Caco-2 (cell line): ENCODE measurements around the gene SELPLG. TPM values are rescaled to one million over a fixed set of nuclear protein-coding genes. Genes with fewer than 3 reads are reported as not detected.

ENCODE experiments used
- BruUV-seq: library from RNA; stranded (reverse); fragments of 400-500 nt; replicated peaks from 2 replicates; lab custom pipeline; 2021; lab: Mats Ljungman, UMichigan
- CTCF ChIA-PET: fragments of 300-600 bp; sonication (Branson Sonifier 250); formaldehyde crosslinking; loops from one replicate; lab custom pipeline; 2022; ENCODE audit warnings: antibody characterized with exemption; lab: Charles Lee
- POLR2A ChIA-PET: fragments of 300-600 bp; sonication (Branson Sonifier 250); formaldehyde crosslinking; loops from one replicate; lab custom pipeline; 2022; ENCODE audit warnings: antibody characterized with exemption; lab: Charles Lee
- DNase-seq, 2 experiments: peaks; one replicate each; pipeline versions ENCODE4 v3.0.0 to v3.0.0-alpha.2; 2020 to 2022
- H3K27me3 ChIP-seq: replicated peaks from 2 replicates; pipeline ENCODE4 v1.6.0; 2011; ENCODE audit warnings: low read length; ENCODE audit not compliant: control insufficient read depth, insufficient read depth
- H3K36me3 ChIP-seq: 2 replicates; pipeline ENCODE4 v1.5.1; 2011; ENCODE audit warnings: low read length; ENCODE audit not compliant: control insufficient read depth, insufficient read depth
- H3K4me1 ChIP-seq: fragments of 250-450 bp; sonication (Bioruptor Pico); 2 replicates; pipeline ENCODE4 v1.5.1; 2020; ENCODE audit warnings: mild to moderate bottlenecking
- H3K4me3 ChIP-seq: 2 replicates; pipeline ENCODE4 v1.5.1; 2011; ENCODE audit warnings: low read depth, mild to moderate bottlenecking, control low read depth, low read length
- H3K9me3 ChIP-seq: fragments of 250-450 bp; sonication (Bioruptor Pico); 2 replicates; pipeline ENCODE4 v1.5.1; 2020; ENCODE audit warnings: mild to moderate bottlenecking, moderate library complexity
- H3K27ac Mint-ChIP-seq: one replicate; pipeline ENCODE4 v1.8.0; 2022; ENCODE audit warnings: mixed read lengths; ENCODE audit not compliant: unreplicated experiment
- H3K27me3 Mint-ChIP-seq: one replicate; pipeline ENCODE4 v1.8.0; 2022; ENCODE audit warnings: mixed read lengths; ENCODE audit not compliant: insufficient read depth, unreplicated experiment
- H3K36me3 Mint-ChIP-seq: one replicate; pipeline ENCODE4 v1.8.0; 2022; ENCODE audit warnings: mild to moderate bottlenecking, mixed read lengths; ENCODE audit not compliant: insufficient read depth, unreplicated experiment
- H3K4me1 Mint-ChIP-seq: one replicate; pipeline ENCODE4 v1.8.0; 2022; ENCODE audit warnings: low read depth, mixed read lengths; ENCODE audit not compliant: unreplicated experiment
- H3K4me3 Mint-ChIP-seq: one replicate; pipeline ENCODE4 v1.8.0; 2022; ENCODE audit warnings: mild to moderate bottlenecking, moderate library complexity, mixed read lengths; ENCODE audit not compliant: unreplicated experiment
- H3K9me3 Mint-ChIP-seq: one replicate; pipeline ENCODE4 v1.8.0; 2022; ENCODE audit warnings: mixed read lengths; ENCODE audit not compliant: unreplicated experiment
- intact Hi-C: fragments of 100-400 bp; cut with micrococcal nuclease; formaldehyde crosslinking; loops from one replicate; pipeline ENCODE4 v1.10.0; 2022; ENCODE audit not compliant: unreplicated experiment
- total RNA-seq: library from RNA; stranded (reverse); gene quantifications from 2 replicates; pipeline ENCODE4 v1.2.3, GENCODE V29; 2022
- TF ChIP-seq, protein P1 (sequence below), 2 experiments: fragments of 200-600 bp in 1 of 2; IDR thresholded peaks; 1 replicate in 1 of 2; 2 replicates in 1 of 2; pipeline versions ENCODE4 v1.5.1 to v1.8.0; 2011 to 2022; ENCODE audit warnings: antibody characterized with exemption in 1 of 2, control low read depth in 1 of 2, inconsistent platforms in 1 of 2, low read depth in 1 of 2, low read length in 1 of 2, mild to moderate bottlenecking in 1 of 2, moderate library complexity in 1 of 2; ENCODE audit not compliant: insufficient read depth in 1 of 2, severe bottlenecking in 1 of 2, unreplicated experiment in 1 of 2

SELPLG gene
- total RNA-seq, 1 experiment from 2014 or later, result 0.23 TPM

DNA sequence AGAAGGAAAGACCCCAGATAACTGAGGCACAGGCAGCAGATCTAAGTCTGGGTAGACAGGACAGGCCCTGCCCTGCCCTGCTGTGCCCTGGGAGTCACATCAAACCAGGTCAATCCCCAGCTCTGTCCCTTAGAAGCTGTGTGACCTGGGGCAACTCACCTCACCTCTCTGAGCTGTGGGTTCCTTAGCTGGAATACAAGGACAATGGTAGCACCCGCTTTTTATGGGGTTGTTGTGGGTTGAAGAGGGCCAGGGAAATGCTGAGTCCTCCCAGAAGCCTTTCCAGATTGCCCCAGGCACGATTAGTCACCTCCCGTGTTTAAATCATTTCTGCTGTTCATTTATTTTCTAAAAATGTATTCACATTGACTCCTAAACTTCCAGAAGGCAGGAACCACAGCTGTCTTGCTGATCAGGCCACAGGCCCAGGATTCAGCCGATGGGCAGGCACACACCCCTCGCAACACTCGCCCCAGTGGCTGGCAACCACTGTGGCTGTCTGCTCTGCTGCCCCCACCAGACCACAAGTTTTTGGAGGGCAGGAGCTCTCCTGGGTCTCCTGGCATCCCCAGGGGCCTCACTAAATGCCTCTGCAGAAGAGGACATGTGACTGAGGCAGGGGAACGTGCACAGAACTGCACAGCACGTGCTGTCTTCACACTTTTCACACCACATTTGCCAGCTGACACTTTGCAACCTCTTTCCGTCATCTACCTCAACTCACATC lies 3.0 kb downstream of the SELPLG start:
- no peak for DNase-seq
- Histone ChIP-seq H3K4me1 (no peaks in the 10 kb centered on the region; the same call in 1 of the 2 replicates), H3K9me3 (no peaks in the 10 kb centered on the region), H3K27me3 (no peaks in the 10 kb centered on the region), H3K4me3 (no peak overlapping the region), H3K36me3 (no peaks in the 10 kb centered on the region)
- peaks cover 6% of the 10 kb centered on the region for H3K4me1 Mint-ChIP-seq
- no peak overlapping the region for H3K4me3 Mint-ChIP-seq
- ChIA-PET CTCF (no interaction called here), POLR2A (no interaction called here)
- intact Hi-C loops, result no loop called here
- TF ChIP-seq, protein P1, sequence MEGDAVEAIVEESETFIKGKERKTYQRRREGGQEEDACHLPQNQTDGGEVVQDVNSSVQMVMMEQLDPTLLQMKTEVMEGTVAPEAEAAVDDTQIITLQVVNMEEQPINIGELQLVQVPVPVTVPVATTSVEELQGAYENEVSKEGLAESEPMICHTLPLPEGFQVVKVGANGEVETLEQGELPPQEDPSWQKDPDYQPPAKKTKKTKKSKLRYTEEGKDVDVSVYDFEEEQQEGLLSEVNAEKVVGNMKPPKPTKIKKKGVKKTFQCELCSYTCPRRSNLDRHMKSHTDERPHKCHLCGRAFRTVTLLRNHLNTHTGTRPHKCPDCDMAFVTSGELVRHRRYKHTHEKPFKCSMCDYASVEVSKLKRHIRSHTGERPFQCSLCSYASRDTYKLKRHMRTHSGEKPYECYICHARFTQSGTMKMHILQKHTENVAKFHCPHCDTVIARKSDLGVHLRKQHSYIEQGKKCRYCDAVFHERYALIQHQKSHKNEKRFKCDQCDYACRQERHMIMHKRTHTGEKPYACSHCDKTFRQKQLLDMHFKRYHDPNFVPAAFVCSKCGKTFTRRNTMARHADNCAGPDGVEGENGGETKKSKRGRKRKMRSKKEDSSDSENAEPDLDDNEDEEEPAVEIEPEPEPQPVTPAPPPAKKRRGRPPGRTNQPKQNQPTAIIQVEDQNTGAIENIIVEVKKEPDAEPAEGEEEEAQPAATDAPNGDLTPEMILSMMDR (IDR thresholded peaks at IDR 0.05; ENCODE audit: insufficient read depth in 1 of 2, low read depth in 1 of 2, low read length in 1 of 2, severe bottlenecking in 1 of 2, unreplicated experiment in 1 of 2), result no peak
- H3K9me3 Mint-ChIP-seq, result no peaks in the 10 kb centered on the region
- H3K27ac Mint-ChIP-seq, result no peak overlapping the region
- no peaks in the 10 kb centered on the region for H3K27me3 Mint-ChIP-seq
- no TSS peak for BruUV-seq
- peaks cover 6% of the 10 kb centered on the region for H3K36me3 Mint-ChIP-seq

DNA sequence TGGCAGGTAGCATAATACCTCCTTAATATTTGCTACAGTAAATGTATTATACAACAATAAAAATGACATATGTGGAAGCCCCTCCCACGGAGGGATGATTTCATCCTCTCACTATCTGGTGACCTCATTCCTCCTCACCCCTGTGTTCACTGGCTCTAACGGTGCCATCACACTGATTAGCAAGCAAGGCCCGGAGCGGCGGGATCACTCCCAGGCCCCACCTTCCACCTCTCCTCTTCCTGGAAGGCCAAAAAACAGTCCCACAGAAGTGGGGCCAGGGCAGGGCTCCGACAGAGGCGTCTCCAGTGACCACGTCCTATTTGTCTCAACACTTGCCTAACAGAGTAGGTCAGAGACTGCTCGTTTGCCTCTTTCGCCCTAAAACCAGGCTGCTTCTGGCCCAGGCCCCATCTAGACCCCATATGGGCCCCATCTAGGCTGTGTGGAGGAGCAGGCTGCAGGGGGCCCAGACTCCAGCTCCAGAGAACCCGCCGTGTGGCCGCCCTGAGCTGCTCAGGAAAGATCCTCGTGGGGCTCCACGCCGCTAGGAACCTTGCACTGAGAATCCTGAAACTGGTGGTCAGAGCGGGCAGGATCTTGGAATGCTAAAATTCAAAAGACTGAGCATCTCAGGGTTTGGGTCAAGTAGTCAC lies 3.7 kb downstream of the SELPLG start:
- no peaks in the 10 kb centered on the region for H3K27me3 Mint-ChIP-seq
- H3K4me3 ChIP-seq, result no peak overlapping the region
- intact Hi-C loops, result no loop called here
- no peak overlapping the region for H3K4me3 Mint-ChIP-seq
- ChIA-PET POLR2A (no interaction called here), CTCF (no interaction called here)
- H3K36me3 ChIP-seq, result no peaks in the 10 kb centered on the region
- no peaks in the 10 kb centered on the region; the same call in 1 of the 2 replicates for H3K4me1 ChIP-seq
- peaks cover 6% of the 10 kb centered on the region for H3K4me1 Mint-ChIP-seq
- BruUV-seq, result no TSS peak
- H3K9me3 Mint-ChIP-seq, result no peaks in the 10 kb centered on the region
- TF ChIP-seq, protein P1 (IDR thresholded peaks at IDR 0.05; ENCODE audit: insufficient read depth in 1 of 2, low read depth in 1 of 2, low read length in 1 of 2, severe bottlenecking in 1 of 2, unreplicated experiment in 1 of 2), result no peak
- peaks cover 6% of the 10 kb centered on the region for H3K36me3 Mint-ChIP-seq
- no peaks in the 10 kb centered on the region for H3K27me3 ChIP-seq
- DNase-seq, result no peak
- H3K27ac Mint-ChIP-seq, result no peak overlapping the region
- H3K9me3 ChIP-seq, result no peaks in the 10 kb centered on the region

DNA sequence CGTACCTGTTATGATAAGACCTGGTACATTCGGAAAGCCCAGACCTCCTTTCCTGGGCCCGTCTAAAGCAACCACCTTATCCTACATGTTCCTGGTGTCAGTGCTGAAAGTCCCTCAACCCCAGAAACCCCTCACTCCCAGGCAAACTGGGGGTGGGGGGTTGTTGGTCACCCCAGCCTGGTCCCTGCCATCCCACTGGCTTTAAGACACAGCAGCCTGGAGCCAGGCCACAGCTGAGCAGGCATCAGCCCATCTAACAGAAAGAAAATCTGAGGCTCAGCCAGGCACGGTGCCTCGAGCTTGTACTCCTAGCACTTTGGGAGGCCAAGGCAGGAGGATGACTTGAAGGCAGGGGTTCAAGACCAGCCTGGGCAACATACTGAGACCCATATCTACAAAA lies 4.5 kb downstream of the SELPLG start:
- Histone ChIP-seq H3K4me3 (no peak overlapping the region), H3K36me3 (no peaks in the 10 kb centered on the region), H3K9me3 (no peaks in the 10 kb centered on the region), H3K27me3 (no peaks in the 10 kb centered on the region), H3K4me1 (no peaks in the 10 kb centered on the region; the same call in 1 of the 2 replicates)
- ChIA-PET CTCF (no interaction called here), POLR2A (no interaction called here)
- TF ChIP-seq, protein P1 (IDR thresholded peaks at IDR 0.05; ENCODE audit: insufficient read depth in 1 of 2, low read depth in 1 of 2, low read length in 1 of 2, severe bottlenecking in 1 of 2, unreplicated experiment in 1 of 2), result no peak
- H3K36me3 Mint-ChIP-seq, result peaks cover 6% of the 10 kb centered on the region
- H3K9me3 Mint-ChIP-seq, result no peaks in the 10 kb centered on the region
- no peaks in the 10 kb centered on the region for H3K27me3 Mint-ChIP-seq
- H3K4me1 Mint-ChIP-seq, result peaks cover 6% of the 10 kb centered on the region
- H3K4me3 Mint-ChIP-seq, result no peak overlapping the region
- intact Hi-C loops, result no loop called here
- no peak for DNase-seq
- H3K27ac Mint-ChIP-seq, result no peak overlapping the region
- no TSS peak for BruUV-seq
